DMS153 (cell line): ENCODE data around the gene TCF4.

Experiments
- DNase-seq: peaks from one replicate; lab custom pipeline; 2025; lab: John Stamatoyannopoulos, UW

Gene TCF4

GRCh38 chr18:55544014-55544413, 44.0 kb downstream of the TCF4 start:
- no peak for DNase-seq

DNA sequence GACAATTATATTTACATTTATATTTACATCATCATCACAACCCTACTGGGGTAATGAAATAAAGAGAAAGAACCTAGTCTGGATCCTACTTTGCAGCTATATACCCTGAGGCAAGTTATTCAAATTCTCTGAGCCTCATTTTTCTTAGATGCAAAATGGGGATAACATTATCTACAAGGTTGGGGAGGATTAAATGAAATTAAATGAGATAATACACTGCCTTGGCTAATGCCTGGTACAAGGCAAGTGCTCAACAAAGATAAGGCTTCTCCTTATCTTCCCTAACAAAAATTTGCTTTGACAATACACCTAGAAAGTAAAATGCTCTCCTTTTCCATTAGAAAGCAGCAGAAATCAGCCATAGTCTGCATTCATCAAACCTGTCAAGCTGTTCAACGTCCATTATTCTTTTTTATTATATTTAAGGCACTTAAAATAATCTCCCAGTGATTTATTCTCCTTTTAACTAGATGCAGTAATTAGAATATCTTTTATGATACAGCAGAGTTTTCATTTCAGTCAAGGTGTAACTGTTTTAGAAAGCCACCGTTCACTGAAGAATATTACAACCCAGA, 44.8 kb downstream of the TCF4 start:
- DNase-seq, result no peak

GRCh38 chr18:55541571-55541970, 46.4 kb downstream of the TCF4 start:
- DNase-seq, result no peak

GRCh38 chr18:55539240-55539639, 48.8 kb downstream of the TCF4 start:
- DNase-seq, result no peak

- no peak for DNase-seq
Observed at GRCh38 chr18:55534996-55535395, 53.0 kb downstream of the TCF4 start.

- no peak for DNase-seq
Observed at GRCh38 chr18:55534547-55534946, 53.4 kb downstream of the TCF4 start.

DNA sequence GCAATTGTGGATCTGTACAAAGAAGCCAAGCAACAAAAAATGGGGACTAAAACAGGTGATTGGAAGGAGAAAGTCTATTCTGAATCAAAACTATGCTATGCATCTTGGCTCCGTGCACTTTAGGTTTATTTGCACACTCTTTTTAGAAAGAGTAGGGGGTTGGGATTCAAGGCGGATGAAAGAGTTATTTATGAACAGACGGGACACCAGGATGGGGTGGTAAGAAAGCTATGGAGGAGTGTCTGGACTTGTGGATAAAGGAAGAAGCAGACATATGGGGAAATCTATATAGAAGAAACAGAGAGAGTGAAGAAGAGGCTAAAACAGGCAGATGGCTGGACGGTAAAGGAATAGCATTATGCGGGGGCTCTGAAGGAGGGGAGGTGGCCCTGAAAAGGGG, 57.8 kb downstream of the TCF4 start:
- DNase-seq, result no peak

- DNase-seq, result no peak
Observed at GRCh38 chr18:55529581-55529980, 58.4 kb downstream of the TCF4 start.

DNA sequence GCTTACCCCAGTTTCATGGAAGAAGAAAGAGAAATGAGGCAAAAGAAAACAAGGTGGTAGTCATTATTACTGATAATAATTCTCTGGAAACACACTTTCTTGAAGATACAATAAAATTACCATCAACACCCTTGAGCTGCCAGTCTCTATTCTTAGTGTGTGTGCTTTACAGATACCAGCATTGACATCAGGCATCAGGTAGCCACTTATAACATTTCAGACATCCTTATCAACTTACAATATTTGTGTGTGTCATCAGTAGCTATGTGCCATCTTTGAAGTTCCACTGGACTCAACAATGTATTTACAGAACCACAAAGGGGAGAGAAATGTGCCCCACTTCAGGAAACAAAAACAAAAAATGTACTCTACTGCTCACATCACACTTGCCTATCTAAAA, 62.1 kb downstream of the TCF4 start:
- no peak for DNase-seq

- DNase-seq, result no peak
Observed at GRCh38 chr18:55524353-55525073, 63.5 kb downstream of the TCF4 start.

- no peak for DNase-seq
Observed at GRCh38 chr18:55523001-55523400, 65.0 kb downstream of the TCF4 start.

DNA sequence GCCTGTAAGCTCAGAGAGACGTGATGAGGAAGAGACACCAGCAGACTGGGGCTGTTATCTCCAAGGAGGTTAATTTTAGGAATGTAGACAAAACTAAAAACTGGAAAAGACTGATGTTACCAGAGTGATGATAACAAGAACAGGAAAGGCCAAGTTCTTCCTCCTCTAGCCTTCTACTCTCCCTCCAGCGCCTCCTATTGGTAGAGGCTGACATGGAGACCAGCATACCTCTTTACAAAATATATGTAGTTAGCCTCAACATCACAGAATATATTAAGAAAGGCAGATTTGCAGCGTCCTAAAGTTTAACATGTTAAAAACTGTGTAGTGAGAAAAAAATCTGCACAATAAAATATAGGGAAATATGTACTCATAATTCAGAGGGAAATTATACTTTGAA, 66.0 kb downstream of the TCF4 start:
- DNase-seq, result no peak

DNA sequence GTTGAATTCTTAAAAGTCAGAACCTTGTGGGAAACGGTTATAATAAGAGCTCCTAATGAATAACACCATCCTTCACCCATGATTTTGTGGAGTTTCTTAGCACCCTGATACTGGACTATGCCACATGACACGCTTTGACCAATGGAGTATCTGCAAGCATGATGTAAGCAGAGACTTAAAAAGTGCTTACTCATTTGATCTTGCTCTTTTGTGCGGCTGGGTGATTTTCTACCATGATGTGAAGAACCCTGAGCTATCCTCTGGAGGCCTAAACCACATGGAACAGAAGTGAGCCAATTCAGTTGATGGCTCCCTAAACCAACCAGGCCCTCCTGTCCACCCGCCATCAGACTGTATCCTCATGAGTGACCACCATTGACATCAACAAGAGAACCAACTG, 70.9 kb downstream of the TCF4 start:
- no peak for DNase-seq

DNA sequence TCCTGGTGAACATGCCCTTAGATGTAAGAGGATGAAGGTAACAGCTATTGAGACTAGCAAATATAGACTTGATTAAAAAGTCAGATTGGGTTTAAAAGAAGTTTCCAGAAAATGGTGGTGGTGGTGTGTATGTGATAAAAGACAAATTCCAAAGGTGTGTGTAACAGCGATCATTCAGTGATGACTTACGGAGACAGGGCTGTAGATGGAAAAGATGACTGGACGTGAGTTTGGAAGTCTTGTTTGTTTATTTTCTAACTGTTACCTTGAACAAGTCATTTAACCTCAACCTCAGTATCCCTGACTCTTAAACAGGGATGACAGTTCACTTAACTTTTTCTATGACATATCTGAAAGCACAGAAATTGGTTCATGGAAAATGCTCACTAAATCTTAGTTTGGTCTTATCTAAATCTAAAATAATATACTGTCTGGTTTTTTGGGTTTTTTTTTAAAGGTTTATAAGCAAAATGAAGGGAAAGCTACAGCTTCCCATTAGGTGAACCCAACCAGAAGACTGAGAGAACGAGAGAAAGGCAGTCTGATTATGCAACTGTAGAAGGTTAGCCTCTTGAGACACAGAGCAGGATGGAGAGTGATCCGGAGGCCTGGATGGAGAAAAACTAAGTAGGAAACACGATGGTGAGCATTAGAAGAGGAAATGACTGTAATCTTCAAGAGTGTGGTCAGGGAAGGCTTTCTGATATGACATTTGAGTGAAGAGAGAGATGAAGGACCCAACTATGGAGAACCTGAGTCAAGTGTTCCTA, 71.9 kb downstream of the TCF4 start:
- DNase-seq, result no peak

DNA sequence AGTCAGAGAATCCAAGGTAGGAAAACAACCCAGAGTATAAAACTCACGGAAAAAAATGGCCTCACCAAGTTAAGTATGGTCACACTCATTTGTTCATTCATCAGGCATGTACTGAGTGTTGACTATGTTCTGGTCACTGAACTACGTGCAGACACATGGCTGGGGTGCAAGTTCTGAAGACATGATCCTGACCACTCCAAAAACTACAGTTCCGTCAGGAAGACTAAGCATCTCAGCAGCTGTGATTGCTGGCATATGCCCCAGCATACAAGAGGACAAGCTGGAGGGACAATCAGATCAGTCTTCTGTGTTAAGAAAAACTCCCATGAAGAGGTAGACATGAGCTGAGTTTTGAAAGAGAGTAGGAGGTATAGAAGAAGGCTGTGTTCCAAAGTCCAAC, 72.8 kb downstream of the TCF4 start:
- no peak for DNase-seq

- DNase-seq, result no peak
Observed at GRCh38 chr18:55513161-55513560, 74.8 kb downstream of the TCF4 start.

DNA sequence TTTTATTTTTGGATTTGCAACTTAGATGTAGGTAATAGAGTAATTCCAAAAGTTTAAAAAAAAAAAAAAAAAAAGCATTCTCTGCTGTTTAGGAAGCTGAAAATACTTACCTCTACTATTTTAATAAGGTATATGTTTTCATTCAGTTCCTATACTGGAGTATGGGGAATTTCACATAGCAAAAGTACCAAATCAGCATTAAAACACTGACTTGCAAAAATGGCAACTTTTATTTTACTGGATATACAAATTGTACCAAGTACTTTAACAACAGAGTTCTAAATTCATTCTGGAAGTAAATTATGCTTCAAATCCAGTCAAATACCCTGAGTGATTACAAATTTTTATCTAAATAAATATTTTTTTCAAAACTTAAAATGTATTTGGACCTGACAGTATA, 76.7 kb downstream of the TCF4 start:
- DNase-seq, result no peak

GRCh38 chr18:55510809-55511208, 77.2 kb downstream of the TCF4 start:
- no peak for DNase-seq

GRCh38 chr18:55509631-55510324, 78.2 kb downstream of the TCF4 start:
- DNase-seq, result no peak

DNA sequence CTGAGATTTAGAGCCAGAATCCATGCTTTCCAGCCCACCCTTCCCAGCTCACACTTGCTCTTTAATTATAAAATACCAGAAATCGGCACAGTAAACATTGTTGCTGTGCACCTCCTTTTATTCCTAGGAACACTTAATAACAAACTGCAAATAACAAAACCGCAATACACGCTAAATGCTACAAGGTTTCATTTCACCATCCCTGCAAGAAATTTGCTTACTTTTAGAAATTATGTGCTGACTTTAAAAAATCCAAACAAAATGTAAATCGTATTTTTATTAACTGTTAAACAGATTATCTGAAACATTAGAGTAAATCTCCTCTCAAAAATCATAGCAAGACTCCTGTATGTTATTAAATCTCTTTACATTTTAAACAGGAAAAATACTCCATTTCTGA, 79.3 kb downstream of the TCF4 start:
- DNase-seq, result no peak

DNA sequence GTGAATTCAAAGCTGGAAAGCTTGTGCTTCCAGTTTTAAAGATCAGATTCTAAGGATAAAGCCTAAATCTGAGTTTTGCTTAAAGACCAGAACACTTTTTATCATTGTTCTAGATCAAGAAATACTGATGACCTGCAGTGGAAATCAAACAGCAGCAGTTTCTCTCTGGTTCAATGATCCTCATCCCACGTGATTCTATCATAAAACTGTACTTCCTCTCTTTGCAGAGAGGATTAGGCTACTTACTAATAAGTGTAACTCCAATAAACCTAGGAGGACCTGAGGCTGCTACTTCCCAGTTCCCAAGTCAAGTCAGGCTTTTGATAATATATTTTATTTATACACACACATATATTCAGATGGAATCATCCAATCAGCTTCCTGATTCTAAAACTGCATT, 81.9 kb downstream of the TCF4 start:
- no peak for DNase-seq

DNA sequence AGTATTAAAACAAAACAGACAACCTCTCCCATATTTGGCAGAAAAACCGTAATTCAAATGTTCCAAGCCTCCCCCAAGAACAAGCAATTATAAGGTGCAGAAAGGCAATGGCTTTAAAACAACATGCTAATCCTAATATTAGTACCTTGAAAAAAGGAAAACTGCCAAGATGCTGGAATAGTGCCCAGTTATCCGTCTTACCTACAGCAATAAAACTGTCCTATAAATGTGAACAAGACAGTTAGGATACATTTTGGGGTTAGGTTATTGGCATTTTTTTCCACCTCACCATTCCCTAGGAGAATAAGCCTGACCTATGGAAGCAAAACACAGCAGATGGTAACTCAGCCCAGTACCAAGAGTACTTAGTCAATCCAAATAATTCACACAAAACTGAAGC, 83.2 kb downstream of the TCF4 start:
- DNase-seq, result no peak
